Measurements from ENCODE around the gene NR6A1.
A peak's percentile ranks its signal among the peaks of the same experiment; 100 is the strongest.

NR6A1 gene

GRCh38 chr9:124574534-124575375, 196.4 kb downstream of the NR6A1 start:
- DNase-seq (ENCODE audit: low spot score) = no peak

GRCh38 chr9:124570942-124571666, 200.0 kb downstream of the NR6A1 start:
- DNase-seq (ENCODE audit: low spot score) = no peak

- DNase-seq (ENCODE audit: low spot score) = no peak
Measured at GRCh38 chr9:124569942-124570341, 201.2 kb downstream of the NR6A1 start.

GRCh38 chr9:124567362-124567761, 203.7 kb downstream of the NR6A1 start:
- no peak for DNase-seq (ENCODE audit: low spot score)

- no peak for DNase-seq (ENCODE audit: low spot score)
Measured at GRCh38 chr9:124562328-124562727, 208.8 kb downstream of the NR6A1 start.

GRCh38 chr9:124559871-124560270, 211.2 kb downstream of the NR6A1 start:
- no peak for DNase-seq (ENCODE audit: low spot score)

- no peak for DNase-seq (ENCODE audit: low spot score)
Measured at GRCh38 chr9:124558777-124559470, 212.2 kb downstream of the NR6A1 start.

- DNase-seq (ENCODE audit: low spot score) = no peak
Measured at GRCh38 chr9:124557895-124558294, 213.2 kb downstream of the NR6A1 start.

- DNase-seq (ENCODE audit: low spot score) = no peak
Measured at GRCh38 chr9:124555043-124555442, 216.1 kb downstream of the NR6A1 start.

- no peak for DNase-seq (ENCODE audit: low spot score)
Measured at GRCh38 chr9:124553738-124554137, 217.4 kb downstream of the NR6A1 start.

GRCh38 chr9:124552273-124552605, 218.9 kb downstream of the NR6A1 start:
- DNase-seq (ENCODE audit: low spot score) = no peak

- peak; percentile 76 for DNase-seq (ENCODE audit: low spot score)
Measured at GRCh38 chr9:124551472-124552272, 219.4 kb downstream of the NR6A1 start.

GRCh38 chr9:124550072-124550471, 221.0 kb downstream of the NR6A1 start:
- DNase-seq (ENCODE audit: low spot score) = no peak

GRCh38 chr9:124549016-124549415, 222.1 kb downstream of the NR6A1 start:
- no peak for DNase-seq (ENCODE audit: low spot score)

GRCh38 chr9:124544535-124544934, 226.6 kb downstream of the NR6A1 start:
- DNase-seq (ENCODE audit: low spot score) = no peak

GRCh38 chr9:124541824-124542223, 229.3 kb downstream of the NR6A1 start:
- DNase-seq (ENCODE audit: low spot score) = no peak

GRCh38 chr9:124537926-124538325, 233.2 kb downstream of the NR6A1 start:
- DNase-seq (ENCODE audit: low spot score) = no peak

- DNase-seq (ENCODE audit: low spot score) = no peak
Measured at GRCh38 chr9:124535846-124536245, 235.3 kb downstream of the NR6A1 start.

GRCh38 chr9:124532897-124533296, 238.2 kb downstream of the NR6A1 start:
- no peak for DNase-seq (ENCODE audit: low spot score)

GRCh38 chr9:124531115-124531514, 240.0 kb downstream of the NR6A1 start:
- no peak for DNase-seq (ENCODE audit: low spot score)

- no peak for DNase-seq (ENCODE audit: low spot score)
Measured at GRCh38 chr9:124530246-124530645, 240.9 kb downstream of the NR6A1 start.

GRCh38 chr9:124527781-124528180, 243.3 kb downstream of the NR6A1 start:
- no peak for DNase-seq (ENCODE audit: low spot score)

Data from Ammon's horn (tissue), 1 donor.